GM19351 (cell line): ENCODE results near the gene ZCCHC8.
"Not testable (repeated sequence)": the region's sequence is repeated elsewhere in the genome, so short reads cannot be mapped to it uniquely, and the experiment has no call there.

Source experiments
- ATAC-seq: cut with Tn5 transposase; IDR thresholded peaks from one replicate; pipeline ENCODE4 v1.9.1; 2021; ENCODE audit warnings: mild to moderate bottlenecking, moderate library complexity; ENCODE audit not compliant: unreplicated experiment

The ZCCHC8 gene

GRCh38 chr12:122435186-122435585, 65.5 kb downstream of the ZCCHC8 start:
- no peak for ATAC-seq

DNA sequence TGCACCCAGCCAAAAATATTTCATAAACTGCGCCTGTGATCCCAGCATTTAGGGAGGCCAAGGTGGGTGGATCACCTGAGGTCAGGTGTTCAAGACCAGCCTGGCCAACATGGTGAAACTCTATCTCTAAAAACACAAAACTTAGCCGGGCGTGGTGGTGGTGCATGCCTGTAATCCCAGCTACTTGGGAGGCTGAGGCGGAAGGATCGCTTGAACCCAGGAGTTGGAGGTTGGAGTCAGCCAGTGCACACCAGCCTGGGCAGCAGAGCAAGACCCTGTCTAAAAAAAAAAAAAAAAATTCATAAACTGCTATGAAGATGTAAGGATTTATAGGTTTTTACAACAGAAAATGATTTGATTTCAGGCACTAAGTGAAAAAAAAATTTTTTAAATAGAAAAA, 71.7 kb downstream of the ZCCHC8 start:
- ATAC-seq, result not testable (repeated sequence)

GRCh38 chr12:122427403-122427802, 73.3 kb downstream of the ZCCHC8 start:
- no peak for ATAC-seq

DNA sequence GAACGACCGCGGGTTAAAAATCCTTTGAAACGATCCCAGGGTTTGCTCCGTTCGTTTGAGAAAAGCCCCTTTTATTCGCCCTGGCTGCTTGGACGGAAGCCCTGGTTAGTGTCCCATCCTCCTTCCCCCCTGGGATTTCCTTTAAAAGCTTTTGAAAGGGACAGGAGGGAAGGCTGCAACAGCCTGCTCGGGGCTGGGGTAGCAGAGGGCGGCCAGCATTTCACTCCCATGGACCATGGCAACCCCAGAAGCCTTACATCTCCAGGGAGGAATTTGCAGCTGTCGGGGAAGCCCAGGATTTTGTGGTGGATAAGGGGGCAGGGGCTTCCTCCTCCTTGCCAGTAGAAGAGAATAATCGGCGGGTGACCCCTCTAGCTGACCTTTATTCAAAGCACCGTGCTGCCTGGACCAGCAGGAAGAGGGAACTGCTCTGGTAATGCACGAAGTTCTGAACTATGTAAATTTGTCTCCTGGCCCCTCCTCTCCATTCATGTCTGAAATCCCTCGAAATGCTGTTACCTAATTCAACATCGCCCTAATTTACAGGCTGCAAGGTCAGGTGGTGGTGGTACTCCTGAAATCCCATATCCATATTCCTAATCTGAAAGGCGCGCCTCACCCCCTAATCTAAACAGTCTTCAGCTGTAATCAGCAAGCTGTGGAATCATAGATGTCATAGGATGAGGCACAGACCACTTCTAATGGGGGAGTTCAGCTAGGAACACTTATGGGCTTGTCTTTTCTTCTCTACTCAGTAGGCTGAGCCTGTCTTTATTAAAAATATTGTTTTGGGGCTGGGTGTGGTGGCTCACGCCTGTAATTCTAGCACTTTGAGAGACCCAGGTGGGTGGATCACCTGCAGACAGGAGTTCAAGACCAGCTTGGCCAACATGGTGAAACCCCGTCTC, 77.2 kb downstream of the ZCCHC8 start:
- no peak for ATAC-seq

DNA sequence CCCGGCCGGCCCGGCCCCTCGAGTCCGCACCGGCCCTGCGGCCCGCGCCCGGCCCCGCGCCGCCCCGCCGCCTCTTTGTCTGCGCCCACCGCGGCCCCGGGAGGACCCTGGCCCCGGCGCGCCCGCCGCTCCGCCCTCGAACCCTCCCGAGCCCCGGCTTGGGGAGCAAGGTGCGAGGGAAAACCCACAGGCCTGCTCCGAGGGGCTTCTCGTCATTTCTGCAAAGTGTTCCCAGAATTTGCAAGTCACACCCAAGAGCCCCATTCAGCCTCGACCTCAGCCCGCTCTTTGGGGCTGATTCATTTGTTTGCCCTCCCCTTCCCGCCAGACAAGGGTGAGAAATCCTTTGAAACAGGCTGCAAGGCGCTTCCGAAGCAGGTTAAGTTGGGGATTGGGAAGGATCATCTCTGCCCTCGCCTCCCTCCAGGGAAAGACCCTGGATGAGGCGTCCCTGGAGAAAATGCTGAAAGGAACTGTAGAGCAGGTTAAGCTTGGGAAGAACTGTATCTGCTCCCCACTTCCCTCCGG, 77.9 kb downstream of the ZCCHC8 start:
- ATAC-seq, result no peak

- peak; percentile 56 for ATAC-seq
These were observed 78.7 kb downstream of the ZCCHC8 start, which contains the start of gene CLIP1 for GRCh38 chr12:122421821-122422729. Gene CLIP1, minus strand, starts transcription at chr12:122422669. Its CDS starts 42,217 bp downstream, at chr12:122380452.
